Tibial nerve (tissue), 3 donors: ENCODE measurements around the gene HYDIN.

Experiments used
- CTCF ChIP-seq, 5 experiments: fragments of 200-600 bp in 3 of 5; fragments of 450-650 bp in 2 of 5; sonication (generic) in 3 of 5; IDR thresholded peaks; one replicate each; pipeline ENCODE4 v1.5.1; 2016 to 2019; ENCODE audit warnings: antibody characterized with exemption in 5 of 5, mild to moderate bottlenecking in 3 of 5, moderate library complexity in 2 of 5
- POLR2A ChIP-seq, 2 donors: fragments of 450-650 bp; IDR thresholded peaks; one replicate each; pipeline ENCODE4 v1.6.1; 2017; ENCODE audit warnings: antibody characterized with exemption in 2 of 2, mild to moderate bottlenecking in 2 of 2, moderate library complexity in 2 of 2

DNA sequence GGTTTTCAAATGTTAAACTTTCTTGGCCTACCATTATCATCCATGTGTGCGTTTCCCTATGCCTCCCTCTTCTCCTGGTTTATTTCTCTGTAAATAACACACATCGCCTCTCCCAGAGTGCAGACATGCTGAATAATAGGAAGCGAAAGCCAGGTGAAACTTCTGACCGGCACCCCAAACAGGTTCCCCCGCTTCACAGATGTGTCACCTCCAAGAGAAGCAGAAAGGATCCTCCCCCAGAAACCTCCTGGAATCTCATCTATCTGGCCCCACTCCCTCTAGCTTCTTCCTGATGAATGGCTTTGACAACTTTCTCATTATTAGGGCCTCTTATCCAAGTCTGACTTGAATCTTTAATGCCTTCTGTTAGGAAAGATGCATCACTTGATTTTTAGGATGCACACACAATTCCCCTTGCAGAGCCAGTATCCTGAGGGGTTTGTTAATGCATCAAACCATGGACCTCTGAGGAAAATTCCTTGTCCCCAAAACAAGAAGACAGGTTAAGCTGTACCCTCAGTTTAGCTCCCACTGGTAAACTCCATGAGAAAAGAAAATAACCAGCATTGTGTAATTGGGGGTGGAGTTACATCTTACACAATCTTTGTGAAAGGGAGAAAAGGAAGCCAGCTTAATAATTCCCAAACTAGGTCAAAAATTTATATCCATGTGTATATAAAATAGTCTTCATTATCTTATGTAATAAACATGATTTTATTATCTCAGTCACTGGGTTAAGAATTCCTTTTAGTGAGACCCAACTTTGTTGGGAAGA, 20.1 kb upstream of the HYDIN start:
- TF ChIP-seq POLR2A (IDR thresholded peaks at IDR 0.05) (no peak), CTCF (IDR thresholded peaks at IDR 0.05) (no peak)
